ENCODE measurements around the gene TBC1D2B. TPM values are rescaled to one million over a fixed set of nuclear protein-coding genes. Genes with fewer than 3 reads are reported as not detected.

Gene TBC1D2B
- total RNA-seq, 1 donor from 2014 or later: 22.1 TPM

DNA sequence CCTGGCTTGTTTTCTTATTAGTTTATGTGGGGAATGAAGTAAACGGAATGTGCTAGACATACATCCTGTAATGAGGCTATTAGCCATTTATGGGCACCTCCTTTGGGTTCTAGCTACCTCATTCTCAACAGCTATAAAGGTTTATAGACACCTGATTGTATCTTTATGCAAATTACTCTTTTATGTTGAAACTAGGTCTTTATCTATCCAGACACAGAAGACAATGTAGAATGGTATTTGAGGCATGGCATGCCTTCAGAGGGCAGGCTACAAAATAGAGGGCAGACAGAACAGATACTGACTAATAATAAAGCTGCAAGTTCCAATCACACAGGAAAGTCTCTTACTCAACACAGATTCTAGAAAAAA, 27.1 kb downstream of the TBC1D2B start:
- no peak overlapping the region for H3K4me3 Mint-ChIP-seq
- H3K27ac Mint-ChIP-seq: no peak overlapping the region
- peaks cover 4% of the 10 kb centered on the region for H3K36me3 Mint-ChIP-seq
- TF ChIP-seq, protein P1, sequence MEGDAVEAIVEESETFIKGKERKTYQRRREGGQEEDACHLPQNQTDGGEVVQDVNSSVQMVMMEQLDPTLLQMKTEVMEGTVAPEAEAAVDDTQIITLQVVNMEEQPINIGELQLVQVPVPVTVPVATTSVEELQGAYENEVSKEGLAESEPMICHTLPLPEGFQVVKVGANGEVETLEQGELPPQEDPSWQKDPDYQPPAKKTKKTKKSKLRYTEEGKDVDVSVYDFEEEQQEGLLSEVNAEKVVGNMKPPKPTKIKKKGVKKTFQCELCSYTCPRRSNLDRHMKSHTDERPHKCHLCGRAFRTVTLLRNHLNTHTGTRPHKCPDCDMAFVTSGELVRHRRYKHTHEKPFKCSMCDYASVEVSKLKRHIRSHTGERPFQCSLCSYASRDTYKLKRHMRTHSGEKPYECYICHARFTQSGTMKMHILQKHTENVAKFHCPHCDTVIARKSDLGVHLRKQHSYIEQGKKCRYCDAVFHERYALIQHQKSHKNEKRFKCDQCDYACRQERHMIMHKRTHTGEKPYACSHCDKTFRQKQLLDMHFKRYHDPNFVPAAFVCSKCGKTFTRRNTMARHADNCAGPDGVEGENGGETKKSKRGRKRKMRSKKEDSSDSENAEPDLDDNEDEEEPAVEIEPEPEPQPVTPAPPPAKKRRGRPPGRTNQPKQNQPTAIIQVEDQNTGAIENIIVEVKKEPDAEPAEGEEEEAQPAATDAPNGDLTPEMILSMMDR (conservative IDR thresholded peaks at IDR 0.05): no peak
- H3K27me3 Mint-ChIP-seq: no peaks in the 10 kb centered on the region
- H3K4me1 Mint-ChIP-seq (ENCODE audit: unreplicated experiment): peaks cover 45% of the 10 kb centered on the region
- H3K9me3 Mint-ChIP-seq: no peaks in the 10 kb centered on the region
- no peak for DNase-seq (ENCODE audit: extremely low spot score, unreplicated experiment)

DNA sequence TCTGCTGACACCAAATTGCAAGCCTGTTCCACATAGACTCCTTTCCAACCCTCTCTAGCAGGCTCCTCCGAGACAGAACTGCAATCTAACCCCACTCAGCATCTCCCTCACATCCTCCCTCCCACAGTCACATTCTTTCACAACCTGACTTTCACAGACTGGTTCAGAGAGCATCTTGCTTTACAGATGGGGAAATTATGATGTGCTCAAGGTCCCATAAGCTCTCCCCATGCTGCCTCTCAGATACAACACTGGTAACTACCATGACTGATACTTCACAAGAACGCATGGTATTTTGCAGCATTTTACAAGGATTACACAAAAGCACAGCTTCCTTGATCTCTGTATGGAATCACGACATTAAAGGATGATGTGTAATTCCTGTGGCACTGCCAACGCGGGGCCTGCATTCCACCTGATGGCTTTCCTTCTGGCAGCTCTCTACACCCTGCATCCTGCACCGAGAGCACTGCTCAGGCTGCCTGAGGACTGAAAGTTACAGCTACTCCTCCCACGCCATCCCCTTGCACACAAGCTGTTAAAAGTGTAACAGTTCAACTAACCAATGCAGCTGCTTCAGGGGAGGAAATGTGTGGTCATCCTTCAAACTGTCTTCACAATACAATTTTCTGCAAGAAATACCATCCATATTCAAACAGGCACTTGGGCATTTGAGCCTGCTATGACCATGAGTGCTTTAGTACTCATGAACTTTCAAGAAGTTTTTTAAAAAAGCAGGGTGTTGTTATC, 27.6 kb downstream of the TBC1D2B start:
- H3K9me3 Mint-ChIP-seq: no peaks in the 10 kb centered on the region
- H3K36me3 Mint-ChIP-seq: peaks cover 4% of the 10 kb centered on the region
- no peaks in the 10 kb centered on the region for H3K27me3 Mint-ChIP-seq
- peak overlapping the region; percentile 23 for H3K4me3 Mint-ChIP-seq
- DNase-seq (ENCODE audit: extremely low spot score, unreplicated experiment): no peak
- TF ChIP-seq, protein P1 (conservative IDR thresholded peaks at IDR 0.05): no peak
- peaks cover 45% of the 10 kb centered on the region for H3K4me1 Mint-ChIP-seq (ENCODE audit: unreplicated experiment)
- H3K27ac Mint-ChIP-seq: no peak overlapping the region

DNA sequence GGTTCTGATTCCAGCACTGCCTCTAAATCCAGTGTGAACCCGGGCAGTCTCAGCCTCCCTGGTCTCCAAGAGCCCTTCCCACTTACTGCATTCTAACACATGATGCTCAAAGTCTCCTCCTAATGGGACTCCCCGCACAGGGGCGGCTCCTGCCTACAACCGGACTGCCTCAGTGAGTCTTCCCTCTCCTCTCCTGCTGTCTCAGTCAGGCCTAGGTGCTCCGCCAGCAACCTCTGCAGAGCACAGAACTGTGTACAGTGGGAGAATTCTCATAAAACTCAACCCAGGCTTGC, 28.9 kb downstream of the TBC1D2B start:
- DNase-seq (ENCODE audit: extremely low spot score, unreplicated experiment): no peak
- no peak overlapping the region for H3K4me3 Mint-ChIP-seq
- H3K27me3 Mint-ChIP-seq: no peaks in the 10 kb centered on the region
- H3K36me3 Mint-ChIP-seq: peaks cover 8% of the 10 kb centered on the region
- TF ChIP-seq, protein P1 (conservative IDR thresholded peaks at IDR 0.05): no peak
- peaks cover 45% of the 10 kb centered on the region for H3K4me1 Mint-ChIP-seq (ENCODE audit: unreplicated experiment)
- H3K27ac Mint-ChIP-seq: no peak overlapping the region
- no peaks in the 10 kb centered on the region for H3K9me3 Mint-ChIP-seq

DNA sequence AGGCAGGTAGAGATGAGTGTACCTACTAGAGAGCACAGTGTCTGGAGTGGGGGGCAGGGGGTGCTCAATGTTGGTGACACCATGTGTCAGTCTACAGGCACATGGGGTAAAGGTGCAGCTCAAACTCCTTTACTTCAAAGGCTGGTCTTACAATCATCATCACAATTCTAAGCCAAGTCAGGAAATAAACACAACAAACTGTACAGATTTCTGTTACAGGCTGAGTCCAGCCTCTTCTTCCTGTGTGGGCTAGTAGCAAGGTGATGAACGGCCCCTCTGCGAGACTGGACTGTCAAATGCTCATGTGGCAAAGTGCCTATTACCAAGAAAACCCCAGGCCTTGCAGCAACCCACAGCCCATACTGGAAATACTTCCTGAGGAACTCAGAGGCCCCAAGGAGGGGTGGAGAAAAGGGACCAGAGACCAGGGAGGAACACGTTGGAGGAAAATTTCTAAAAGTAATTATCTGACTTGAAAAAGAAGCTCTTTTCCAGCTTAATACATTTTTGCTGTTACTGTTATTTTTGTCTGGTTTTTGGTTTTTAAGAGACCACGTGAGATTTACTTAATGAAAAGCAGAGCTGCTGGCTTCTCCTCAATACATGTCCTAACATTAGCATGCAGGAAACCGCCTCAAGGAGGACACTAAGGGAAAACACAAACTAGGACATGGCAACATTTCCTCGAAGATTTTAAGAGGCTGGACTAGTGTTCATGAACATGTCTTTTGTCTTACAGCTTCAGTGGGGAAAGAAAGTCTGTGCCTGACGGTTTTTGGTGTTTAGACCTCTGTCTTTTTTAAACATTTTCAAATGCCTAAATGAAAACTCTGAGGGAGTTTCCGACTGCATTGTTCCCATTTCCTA, 29.5 kb downstream of the TBC1D2B start:
- TF ChIP-seq, protein P1 (conservative IDR thresholded peaks at IDR 0.05): no peak
- Mint-ChIP-seq H3K4me3 (peak overlapping the region; percentile 15), H3K27me3 (no peaks in the 10 kb centered on the region), H3K4me1 (ENCODE audit: unreplicated experiment) (peaks cover 45% of the 10 kb centered on the region), H3K36me3 (peaks cover 8% of the 10 kb centered on the region), H3K27ac (no peak overlapping the region), H3K9me3 (no peaks in the 10 kb centered on the region)
- no peak for DNase-seq (ENCODE audit: extremely low spot score, unreplicated experiment)

DNA sequence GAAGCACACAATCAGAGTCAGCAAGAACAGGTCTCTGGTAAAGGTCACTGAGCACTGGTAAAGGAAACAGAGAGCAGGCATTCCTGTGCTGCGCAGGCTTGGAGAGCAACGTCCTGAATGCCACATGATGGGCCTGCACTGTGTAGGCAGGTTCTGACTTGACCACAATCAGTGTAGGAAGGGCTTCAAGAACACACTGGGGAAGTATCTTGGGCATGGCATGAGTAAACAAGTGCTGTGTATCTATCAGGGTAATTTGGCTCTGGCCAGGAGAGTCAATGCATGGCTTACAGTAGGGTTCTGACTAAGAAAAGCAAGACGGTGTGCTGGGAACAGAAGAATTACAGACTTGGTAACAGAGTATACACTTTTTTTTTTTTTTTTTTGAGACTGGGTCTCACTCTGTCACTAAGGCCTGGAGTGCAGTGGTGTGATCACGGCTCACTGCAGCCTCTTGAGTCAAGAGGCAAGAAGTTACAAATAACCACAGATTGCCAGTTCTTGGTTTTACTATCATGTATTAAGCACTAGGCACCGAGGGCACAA, 30.6 kb downstream of the TBC1D2B start:
- H3K27ac Mint-ChIP-seq: no peak overlapping the region

More for the DNA sequence above, 30.6 kb downstream of the TBC1D2B start:
- peaks cover 14% of the 10 kb centered on the region for H3K36me3 Mint-ChIP-seq
- TF ChIP-seq, protein P1 (conservative IDR thresholded peaks at IDR 0.05): no peak
- no peaks in the 10 kb centered on the region for H3K9me3 Mint-ChIP-seq
- H3K4me3 Mint-ChIP-seq: no peak overlapping the region
- no peaks in the 10 kb centered on the region for H3K27me3 Mint-ChIP-seq
- peaks cover 37% of the 10 kb centered on the region for H3K4me1 Mint-ChIP-seq (ENCODE audit: unreplicated experiment)
- no peak for DNase-seq (ENCODE audit: extremely low spot score, unreplicated experiment)
